ENCODE data around the gene LRRC34. TPM values are rescaled to one million over a fixed set of nuclear protein-coding genes. Genes with fewer than 3 reads are reported as not detected.
A peak's percentile ranks its signal among the peaks of the same experiment; 100 is the strongest.

The LRRC34 gene
- 1 to 10 TPM in 1 of 5 experiments, under 1 TPM in 4; 0.30 to 3.7 (median 0.42) TPM for total RNA-seq
- under 1 TPM; 0.26 to 0.40 TPM for polyA plus RNA-seq
- 0.67 reads per million for total RNA-seq

- CTCF ChIA-PET: interaction anchor here (0.5 to 0.7 kb wide), 2 partner anchors 39 to 58 kb away, joined by 3 read pairs; no protein-coding TSS in a partner anchor
- intact Hi-C loops (cut with micrococcal nuclease): loop anchor here (1.0 to 5.0 kb wide), 16 partner anchors 14 to 1096 kb away; partner anchors contain the start of genes GPR160 (in 2 of the 2), MYNN (in 2 of the 2), PHC3 (in 2 of the 2) and RPL22L1 (in 2 of the 2)
- H3K27me3 Mint-ChIP-seq: peaks cover 0 to 18% (median 2%) of the 10 kb centered on the region in 5 donors
- DNase-seq: peak; percentile 43 to 72 (median 52)
- ATAC-seq: peak; percentile 72
- H3K4me1 Mint-ChIP-seq: peaks cover 21 to 40% (median 25%) of the 10 kb centered on the region in 7 donors
- Histone ChIP-seq H3K4me3 (ENCODE audit: low read length) (peak within 1 kb of the TSS; percentile 85), H3K9me3 (ENCODE audit: control insufficient read depth in 2 of 3, low read length in 3 of 3) (no peaks in the 10 kb centered on the region), H3K27ac (ENCODE audit: low read depth, low read length) (peak within 1 kb of the TSS; percentile 59), H3K4me1 (ENCODE audit: control insufficient read depth in 2 of 2, insufficient read depth in 2 of 2, low read length in 2 of 2) (peaks cover 4 to 6% of the 10 kb centered on the region in 2 donors), H3K36me3 (ENCODE audit: control insufficient read depth in 2 of 3, insufficient read depth in 3 of 3, low read length in 3 of 3) (peaks cover 0 to 6% (median 0%) of the 10 kb centered on the region in 3 experiments), H3K27me3 (ENCODE audit: control insufficient read depth in 2 of 2, insufficient read depth in 2 of 2, low read length in 2 of 2) (no peaks in the 10 kb centered on the region)
- H3K9me3 Mint-ChIP-seq: peaks cover 0 to 22% (median 9%) of the 10 kb centered on the region in 11 donors
- H3K27ac Mint-ChIP-seq: peak within 1 kb of the TSS; percentile 3 to 92 (median 71)
- H3K4me3 Mint-ChIP-seq: peak within 1 kb of the TSS; percentile 79 to 91 (median 86)
- peaks cover 0 to 10% (median 4%) of the 10 kb centered on the region in 5 donors for H3K36me3 Mint-ChIP-seq
- POLR2A ChIA-PET: interaction anchor here (1.3 to 1.6 kb wide), 3 partner anchors 40 to 155 kb away, joined by 3 to 11 read pairs (median 5); partner anchors contain the start of gene MYNN
Measured at GRCh38 chr3:169812332-169813235, at the start of gene LRRC34, which contains the start of gene LRRIQ4. Gene LRRC34 (minus strand): TSS chr3:169812904. CDS start chr3:169812548, 356 bp downstream. Gene LRRIQ4 (plus strand): TSS chr3:169812870. CDS start chr3:169821922, 9,052 bp downstream.

- Histone ChIP-seq H3K4me1 (ENCODE audit: control insufficient read depth in 2 of 2, insufficient read depth in 2 of 2, low read length in 2 of 2) (peaks cover 6 to 22% of the 10 kb centered on the region in 2 donors), H3K27ac (ENCODE audit: low read depth, low read length) (no peak overlapping the region), H3K27me3 (ENCODE audit: control insufficient read depth in 2 of 2, insufficient read depth in 2 of 2, low read length in 2 of 2) (no peaks in the 10 kb centered on the region), H3K36me3 (ENCODE audit: control insufficient read depth in 2 of 3, insufficient read depth in 3 of 3, low read length in 3 of 3) (no peaks in the 10 kb centered on the region), H3K9me3 (ENCODE audit: control insufficient read depth in 2 of 3, low read length in 3 of 3) (no peaks in the 10 kb centered on the region), H3K4me3 (ENCODE audit: low read length) (no peak overlapping the region)
- peak overlapping the region in 1 of 9 donors; percentile 8 for H3K27ac Mint-ChIP-seq
- peaks cover 19 to 37% (median 26%) of the 10 kb centered on the region in 7 donors for H3K4me1 Mint-ChIP-seq
- no peak overlapping the region for H3K4me3 Mint-ChIP-seq
- no peak for DNase-seq
- ChIA-PET POLR2A (interaction anchor here (0.7 kb wide), 1 partner anchor 121 kb away, joined by 3 read pairs; no protein-coding TSS in a partner anchor), CTCF (interaction anchor here (0.8 to 1.8 kb wide), 8 partner anchors 10 to 192 kb away, joined by 3 to 12 read pairs (median 6); no protein-coding TSS in a partner anchor)
- peaks cover 0 to 26% (median 7%) of the 10 kb centered on the region in 5 donors for H3K27me3 Mint-ChIP-seq
- intact Hi-C loops (cut with micrococcal nuclease): loop anchor here (2.0 to 10.0 kb wide), 8 partner anchors 50 to 950 kb away; partner anchors contain the start of genes CLDN11 (in 1 of the 2), GPR160 (in 1 of the 2), LRRC34 (in 1 of the 2) and LRRIQ4 (in 1 of the 2)
- no peaks in the 10 kb centered on the region for H3K9me3 Mint-ChIP-seq
- H3K36me3 Mint-ChIP-seq: peaks cover 0 to 1% (median 0%) of the 10 kb centered on the region in 5 donors
- ATAC-seq: no peak
Measured at GRCh38 chr3:169861871-169862270, 49.2 kb upstream of the LRRC34 start.

GRCh38 chr3:169857811-169858210 lies 45.1 kb upstream of the LRRC34 start:
- H3K4me3 Mint-ChIP-seq: no peak overlapping the region
- POLR2A ChIA-PET: interaction anchor here (0.5 kb wide), 1 partner anchor 20 kb away, joined by 4 read pairs; no protein-coding TSS in a partner anchor
- peaks cover 5 to 33% (median 8%) of the 10 kb centered on the region in 5 donors for H3K27me3 Mint-ChIP-seq
- H3K36me3 ChIP-seq (ENCODE audit: control insufficient read depth in 2 of 3, insufficient read depth in 3 of 3, low read length in 3 of 3): no peaks in the 10 kb centered on the region
- H3K9me3 Mint-ChIP-seq: peaks cover 0 to 1% (median 0%) of the 10 kb centered on the region in 11 donors
- CTCF ChIA-PET: interaction anchor here (0.5 kb wide), 1 partner anchor 147 kb away, joined by 4 read pairs; no protein-coding TSS in a partner anchor
- no peaks in the 10 kb centered on the region for H3K4me1 ChIP-seq (ENCODE audit: control insufficient read depth in 2 of 2, insufficient read depth in 2 of 2, low read length in 2 of 2)
- H3K36me3 Mint-ChIP-seq: no peaks in the 10 kb centered on the region
- H3K27me3 ChIP-seq (ENCODE audit: control insufficient read depth in 2 of 2, insufficient read depth in 2 of 2, low read length in 2 of 2): no peaks in the 10 kb centered on the region
- intact Hi-C loops (cut with micrococcal nuclease): no loop called here
- no peak overlapping the region for H3K27ac ChIP-seq (ENCODE audit: low read depth, low read length)
- DNase-seq (no peak), ATAC-seq (no peak)
- H3K9me3 ChIP-seq (ENCODE audit: control insufficient read depth in 2 of 3, low read length in 3 of 3): no peaks in the 10 kb centered on the region
- no peak overlapping the region for H3K27ac Mint-ChIP-seq
- no peak overlapping the region for H3K4me3 ChIP-seq (ENCODE audit: low read length)
- peaks cover 0 to 5% (median 0%) of the 10 kb centered on the region in 7 donors for H3K4me1 Mint-ChIP-seq

- no peak for ATAC-seq
- Mint-ChIP-seq H3K36me3 (no peaks in the 10 kb centered on the region), H3K4me1 (no peaks in the 10 kb centered on the region), H3K9me3 (peaks cover 0 to 1% (median 0%) of the 10 kb centered on the region in 11 donors), H3K27me3 (peaks cover 5 to 28% (median 8%) of the 10 kb centered on the region in 5 donors), H3K27ac (no peak overlapping the region), H3K4me3 (no peak overlapping the region)
- no peak for DNase-seq
- Histone ChIP-seq H3K36me3 (ENCODE audit: control insufficient read depth in 2 of 3, insufficient read depth in 3 of 3, low read length in 3 of 3) (no peaks in the 10 kb centered on the region), H3K27ac (ENCODE audit: low read depth, low read length) (no peak overlapping the region), H3K4me1 (ENCODE audit: control insufficient read depth in 2 of 2, insufficient read depth in 2 of 2, low read length in 2 of 2) (no peaks in the 10 kb centered on the region), H3K27me3 (ENCODE audit: control insufficient read depth in 2 of 2, insufficient read depth in 2 of 2, low read length in 2 of 2) (no peaks in the 10 kb centered on the region), H3K4me3 (ENCODE audit: low read length) (no peak overlapping the region), H3K9me3 (ENCODE audit: control insufficient read depth in 2 of 3, low read length in 3 of 3) (no peaks in the 10 kb centered on the region)
- intact Hi-C loops (cut with micrococcal nuclease): no loop called here
- POLR2A ChIA-PET: interaction anchor here (0.6 kb wide), 1 partner anchor 138 kb away, joined by 3 read pairs; no protein-coding TSS in a partner anchor
- CTCF ChIA-PET: no interaction called here
Measured at GRCh38 chr3:169855514-169855913, 42.8 kb upstream of the LRRC34 start.

- Histone ChIP-seq H3K4me3 (ENCODE audit: low read length) (no peak overlapping the region), H3K27me3 (ENCODE audit: control insufficient read depth in 2 of 2, insufficient read depth in 2 of 2, low read length in 2 of 2) (no peaks in the 10 kb centered on the region), H3K4me1 (ENCODE audit: control insufficient read depth in 2 of 2, insufficient read depth in 2 of 2, low read length in 2 of 2) (no peaks in the 10 kb centered on the region), H3K27ac (ENCODE audit: low read depth, low read length) (no peak overlapping the region), H3K9me3 (ENCODE audit: control insufficient read depth in 2 of 3, low read length in 3 of 3) (no peaks in the 10 kb centered on the region), H3K36me3 (ENCODE audit: control insufficient read depth in 2 of 3, insufficient read depth in 3 of 3, low read length in 3 of 3) (no peaks in the 10 kb centered on the region)
- DNase-seq (no peak), ATAC-seq (no peak)
- intact Hi-C loops (cut with micrococcal nuclease): no loop called here
- Mint-ChIP-seq H3K27ac (no peak overlapping the region), H3K4me3 (no peak overlapping the region), H3K36me3 (no peaks in the 10 kb centered on the region), H3K27me3 (peaks cover 0 to 19% (median 5%) of the 10 kb centered on the region in 5 donors), H3K9me3 (peaks cover 0 to 1% (median 0%) of the 10 kb centered on the region in 11 donors), H3K4me1 (peaks cover 0 to 2% (median 0%) of the 10 kb centered on the region in 7 donors)
- ChIA-PET POLR2A (no interaction called here), CTCF (no interaction called here)
Measured at GRCh38 chr3:169850618-169851017, 37.9 kb upstream of the LRRC34 start.

- no peak overlapping the region for H3K27ac Mint-ChIP-seq
- CTCF ChIA-PET: no interaction called here
Measured at GRCh38 chr3:169848741-169849140, 36.0 kb upstream of the LRRC34 start.

More at GRCh38 chr3:169848741-169849140, 36.0 kb upstream of the LRRC34 start:
- no peaks in the 10 kb centered on the region for H3K36me3 Mint-ChIP-seq
- no peaks in the 10 kb centered on the region for H3K9me3 Mint-ChIP-seq
- H3K36me3 ChIP-seq (ENCODE audit: control insufficient read depth in 2 of 3, insufficient read depth in 3 of 3, low read length in 3 of 3): no peaks in the 10 kb centered on the region
- peaks cover 0 to 2% (median 0%) of the 10 kb centered on the region in 7 donors for H3K4me1 Mint-ChIP-seq
- no peaks in the 10 kb centered on the region for H3K27me3 ChIP-seq (ENCODE audit: control insufficient read depth in 2 of 2, insufficient read depth in 2 of 2, low read length in 2 of 2)
- H3K27ac ChIP-seq (ENCODE audit: low read depth, low read length): no peak overlapping the region
- POLR2A ChIA-PET: no interaction called here
- ATAC-seq (no peak), DNase-seq (no peak)
- H3K9me3 ChIP-seq (ENCODE audit: control insufficient read depth in 2 of 3, low read length in 3 of 3): no peaks in the 10 kb centered on the region
- no peaks in the 10 kb centered on the region for H3K4me1 ChIP-seq (ENCODE audit: control insufficient read depth in 2 of 2, insufficient read depth in 2 of 2, low read length in 2 of 2)
- intact Hi-C loops (cut with micrococcal nuclease): no loop called here
- H3K4me3 ChIP-seq (ENCODE audit: low read length): no peak overlapping the region
- peaks cover 0 to 17% (median 3%) of the 10 kb centered on the region in 5 donors for H3K27me3 Mint-ChIP-seq
- H3K4me3 Mint-ChIP-seq: no peak overlapping the region

Measured in naive thymus-derived CD4-positive, alpha-beta T cell (primary cell).